GM10847 (cell line): ENCODE data around the gene GPC6.

Source experiments
- POLR2A ChIP-seq: IDR thresholded peaks from 2 replicates; pipeline ENCODE4 v1.6.1; 2011; ENCODE audit not compliant: insufficient read length; ENCODE audit errors: extremely low read depth

GPC6 gene

GRCh38 chr13:94186470-94186869, 959.9 kb downstream of the GPC6 start:
- TF ChIP-seq POLR2A, result no peak

GRCh38 chr13:94188201-94188854, 961.7 kb downstream of the GPC6 start:
- TF ChIP-seq POLR2A, result no peak

GRCh38 chr13:94192431-94192975, 965.9 kb downstream of the GPC6 start:
- TF ChIP-seq POLR2A, result no peak

GRCh38 chr13:94195715-94196114, 969.1 kb downstream of the GPC6 start:
- no peak for TF ChIP-seq POLR2A

GRCh38 chr13:94196413-94196812, 969.8 kb downstream of the GPC6 start:
- TF ChIP-seq POLR2A, result no peak

GRCh38 chr13:94198681-94199080, 972.1 kb downstream of the GPC6 start:
- TF ChIP-seq POLR2A, result no peak

GRCh38 chr13:94199135-94199534, 972.5 kb downstream of the GPC6 start:
- no peak for TF ChIP-seq POLR2A

- TF ChIP-seq POLR2A, result no peak
These were observed 974.4 kb downstream of the GPC6 start for GRCh38 chr13:94201022-94201421.

- no peak for TF ChIP-seq POLR2A
These were observed 977.6 kb downstream of the GPC6 start for GRCh38 chr13:94204163-94204562.

- no peak for TF ChIP-seq POLR2A
These were observed 978.3 kb downstream of the GPC6 start for GRCh38 chr13:94204946-94205345.

GRCh38 chr13:94205896-94206295, 979.3 kb downstream of the GPC6 start:
- TF ChIP-seq POLR2A, result no peak

- no peak for TF ChIP-seq POLR2A
These were observed 982.5 kb downstream of the GPC6 start for GRCh38 chr13:94209117-94209516.

GRCh38 chr13:94210816-94211215, 984.2 kb downstream of the GPC6 start:
- TF ChIP-seq POLR2A, result no peak

GRCh38 chr13:94212196-94212595, 985.6 kb downstream of the GPC6 start:
- no peak for TF ChIP-seq POLR2A

- no peak for TF ChIP-seq POLR2A
These were observed 987.5 kb downstream of the GPC6 start for GRCh38 chr13:94214121-94214520.

- no peak for TF ChIP-seq POLR2A
These were observed 988.4 kb downstream of the GPC6 start for GRCh38 chr13:94214975-94215374.

- TF ChIP-seq POLR2A, result no peak
These were observed 989.9 kb downstream of the GPC6 start for GRCh38 chr13:94216476-94216875.

- TF ChIP-seq POLR2A, result no peak
These were observed 990.8 kb downstream of the GPC6 start for GRCh38 chr13:94217370-94217769.

GRCh38 chr13:94218537-94218936, 991.9 kb downstream of the GPC6 start:
- no peak for TF ChIP-seq POLR2A
